NB4 (cell line): Measurements from ENCODE around the gene IGFL4.

Source experiments
- MYC ChIP-seq: IDR thresholded peaks from 2 replicates; pipeline ENCODE4 v1.6.1; 2011; ENCODE audit warnings: low read depth, low read length
- POLR2A ChIP-seq: IDR thresholded peaks from 2 replicates; pipeline ENCODE4 v1.6.1; 2011; ENCODE audit warnings: mild to moderate bottlenecking; ENCODE audit not compliant: insufficient read length; ENCODE audit errors: extremely low read depth
- TF ChIP-seq, protein P1 (sequence below): IDR thresholded peaks from one replicate; pipeline ENCODE4 v1.5.1; 2012; ENCODE audit warnings: low read depth, low read length

DNA sequence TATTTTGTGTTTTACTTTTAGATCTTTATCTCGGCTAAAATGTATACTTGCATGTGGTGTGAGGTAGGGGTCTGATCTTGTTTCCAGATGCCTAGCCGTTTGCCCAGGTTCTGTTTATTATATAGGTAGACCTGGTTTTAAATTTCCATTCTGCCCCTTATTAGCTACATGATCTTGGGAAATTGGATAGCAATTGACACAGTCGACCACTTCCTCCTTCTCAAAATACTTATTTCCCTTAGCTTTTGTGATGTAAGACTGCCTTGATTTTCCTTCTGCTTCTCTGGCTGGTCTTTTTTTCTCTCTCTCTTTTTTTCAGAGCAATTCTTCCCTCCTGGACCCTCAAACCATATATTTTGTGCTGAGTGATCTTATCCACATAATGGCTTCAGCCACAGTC, 15.0 kb downstream of the IGFL4 start:
- TF ChIP-seq, protein P1, sequence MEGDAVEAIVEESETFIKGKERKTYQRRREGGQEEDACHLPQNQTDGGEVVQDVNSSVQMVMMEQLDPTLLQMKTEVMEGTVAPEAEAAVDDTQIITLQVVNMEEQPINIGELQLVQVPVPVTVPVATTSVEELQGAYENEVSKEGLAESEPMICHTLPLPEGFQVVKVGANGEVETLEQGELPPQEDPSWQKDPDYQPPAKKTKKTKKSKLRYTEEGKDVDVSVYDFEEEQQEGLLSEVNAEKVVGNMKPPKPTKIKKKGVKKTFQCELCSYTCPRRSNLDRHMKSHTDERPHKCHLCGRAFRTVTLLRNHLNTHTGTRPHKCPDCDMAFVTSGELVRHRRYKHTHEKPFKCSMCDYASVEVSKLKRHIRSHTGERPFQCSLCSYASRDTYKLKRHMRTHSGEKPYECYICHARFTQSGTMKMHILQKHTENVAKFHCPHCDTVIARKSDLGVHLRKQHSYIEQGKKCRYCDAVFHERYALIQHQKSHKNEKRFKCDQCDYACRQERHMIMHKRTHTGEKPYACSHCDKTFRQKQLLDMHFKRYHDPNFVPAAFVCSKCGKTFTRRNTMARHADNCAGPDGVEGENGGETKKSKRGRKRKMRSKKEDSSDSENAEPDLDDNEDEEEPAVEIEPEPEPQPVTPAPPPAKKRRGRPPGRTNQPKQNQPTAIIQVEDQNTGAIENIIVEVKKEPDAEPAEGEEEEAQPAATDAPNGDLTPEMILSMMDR: no peak
- TF ChIP-seq POLR2A (no peak), MYC (no peak)
